Measurements from ENCODE around the gene OR4K13. TPM values are rescaled to one million over a fixed set of nuclear protein-coding genes. Genes with fewer than 3 reads are reported as not detected.

OR4K13 gene, protein sequence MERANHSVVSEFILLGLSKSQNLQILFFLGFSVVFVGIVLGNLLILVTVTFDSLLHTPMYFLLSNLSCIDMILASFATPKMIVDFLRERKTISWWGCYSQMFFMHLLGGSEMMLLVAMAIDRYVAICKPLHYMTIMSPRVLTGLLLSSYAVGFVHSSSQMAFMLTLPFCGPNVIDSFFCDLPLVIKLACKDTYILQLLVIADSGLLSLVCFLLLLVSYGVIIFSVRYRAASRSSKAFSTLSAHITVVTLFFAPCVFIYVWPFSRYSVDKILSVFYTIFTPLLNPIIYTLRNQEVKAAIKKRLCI
- total RNA-seq, result not detected in 2 replicates

DNA sequence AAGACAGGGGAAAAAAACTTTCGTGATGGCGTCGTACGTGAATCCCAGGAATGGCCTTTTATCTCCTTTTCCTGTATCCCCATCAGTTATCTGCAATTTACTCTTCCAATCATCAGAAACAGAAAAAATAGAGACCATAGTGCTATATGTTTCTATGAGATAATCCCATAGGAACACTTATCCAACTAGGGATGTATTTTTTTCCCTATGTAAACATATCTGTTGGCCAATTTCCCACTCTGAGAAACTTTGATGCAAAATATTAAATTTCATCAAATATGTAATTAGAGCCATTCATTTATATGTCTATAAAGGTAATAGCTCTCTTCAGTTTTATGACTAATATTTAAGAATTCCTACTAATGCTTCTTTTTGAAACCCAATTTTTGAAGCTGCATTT is at the start of gene OR4K13:
TSS of gene OR4K13 (minus strand) at position 101 of the 400 bp plus-strand sequence. CDS start 1,280 bp downstream, outside the sequence.

DNA sequence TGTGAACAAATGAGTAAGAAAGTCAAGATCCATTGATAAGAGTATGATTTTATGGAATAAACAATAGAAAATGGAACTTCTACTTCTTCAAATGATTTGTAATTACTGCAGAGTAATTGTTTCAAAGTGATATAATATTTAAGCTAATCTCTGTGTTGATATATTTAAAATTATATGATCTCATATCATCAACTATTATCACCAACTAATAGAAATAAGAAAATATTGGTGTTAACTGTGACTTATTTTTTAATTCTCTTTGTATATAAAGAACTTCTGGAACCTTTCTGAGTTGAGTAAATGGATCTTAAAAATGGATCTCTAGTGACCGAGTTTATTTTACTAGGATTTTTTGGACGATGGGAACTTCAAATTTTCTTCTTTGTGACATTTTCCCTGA is 23.9 kb upstream of the OR4K13 start, which contains the start of gene OR4L1:
TSS of gene OR4L1 (plus strand) at position 301 of the 400 bp plus-strand sequence. CDS start at position 301, 0 bp downstream.

DNA sequence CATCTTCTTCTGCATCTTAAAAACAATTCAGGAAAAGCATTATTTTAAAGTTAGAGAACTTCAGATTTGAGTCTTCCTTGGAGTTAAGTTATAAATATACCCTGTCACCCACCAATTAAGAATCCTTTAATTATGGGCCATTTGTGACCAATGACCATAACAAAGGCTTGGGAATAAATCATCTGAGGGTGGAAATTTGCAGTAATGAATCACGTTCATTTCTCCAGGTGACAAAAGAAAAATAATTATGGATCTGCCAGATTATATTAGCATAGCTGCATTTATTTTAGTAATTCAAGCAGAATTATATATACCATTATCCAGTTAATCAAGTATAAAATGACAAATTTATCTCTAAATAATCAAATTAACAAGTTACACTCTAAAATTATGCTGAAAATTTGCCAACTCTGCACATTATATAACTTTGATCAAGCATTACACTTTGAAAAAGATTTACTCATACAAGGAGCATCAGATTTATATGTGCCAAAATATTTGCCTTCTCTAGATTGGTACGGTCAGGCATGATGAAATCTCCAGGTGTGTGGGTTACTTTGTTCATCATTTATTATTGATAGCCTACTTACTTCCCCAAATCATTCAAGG is 16.5 kb downstream of the OR4K13 start, which contains the start of gene OR4K14:
TSS of gene OR4K14 (minus strand) at position 51 of the 609 bp plus-strand sequence. CDS start 4,114 bp downstream, outside the sequence.

DNA sequence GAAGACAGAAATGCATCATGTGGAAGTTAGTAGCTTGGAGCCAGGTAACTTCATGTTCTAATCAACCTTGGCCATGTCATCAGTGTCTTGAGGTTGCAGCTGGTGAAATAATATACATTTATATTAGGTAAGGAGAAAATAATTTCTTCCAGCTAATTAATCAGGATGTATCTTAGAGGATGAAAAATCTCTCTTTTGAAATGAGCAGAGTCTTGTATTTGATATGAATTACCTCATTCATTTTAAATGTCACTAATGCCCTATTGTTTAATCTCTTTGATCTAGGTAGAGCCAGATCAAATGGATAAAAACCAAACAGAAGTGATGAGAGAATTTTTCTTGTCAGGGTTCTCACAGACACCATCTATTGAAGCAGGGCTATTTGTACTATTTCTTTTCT is 34.0 kb downstream of the OR4K13 start, which contains the start of gene OR4Q2:
TSS of gene OR4Q2 (plus strand) at position 301 of the 400 bp plus-strand sequence.

Other genes starting within 250 kb of the OR4K13 start
- not detected in 2 replicates for gene OR4N2, start 232.3 kb downstream of the OR4K13 start, total RNA-seq
- gene OR4K2, start 160.9 kb downstream of the OR4K13 start, total RNA-seq, result not detected in 2 replicates
- not detected in 2 replicates for gene OR4K5, start 115.4 kb downstream of the OR4K13 start, total RNA-seq
- gene OR4K1, start 105.1 kb downstream of the OR4K13 start, total RNA-seq, result not detected in 2 replicates
- not detected in 2 replicates for gene OR4K15, start 60.4 kb downstream of the OR4K13 start, total RNA-seq
- gene OR4Q2, start 33.9 kb downstream of the OR4K13 start, total RNA-seq, result not detected in 2 replicates
- gene OR4K14, start 16.7 kb downstream of the OR4K13 start, total RNA-seq, result not detected in 2 replicates
- gene OR4L1, start 24.0 kb upstream of the OR4K13 start, total RNA-seq, result not detected in 2 replicates
- not detected in 2 replicates for gene OR4K17, start 74.7 kb upstream of the OR4K13 start, total RNA-seq
- not detected in 2 replicates for gene OR4N5, start 102.8 kb upstream of the OR4K13 start, total RNA-seq
- not detected in 2 replicates for gene OR11G2, start 154.9 kb upstream of the OR4K13 start, total RNA-seq
- not detected in 2 replicates for gene OR11H6, start 187.7 kb upstream of the OR4K13 start, total RNA-seq
- not detected in 2 replicates for gene OR11H7, start 192.9 kb upstream of the OR4K13 start, total RNA-seq
- not detected in 2 replicates for gene OR11H4, start 203.2 kb upstream of the OR4K13 start, total RNA-seq

Data from subcutaneous preadipocyte (primary cell).